ENCODE data around the gene MAPKAP1.

DNA sequence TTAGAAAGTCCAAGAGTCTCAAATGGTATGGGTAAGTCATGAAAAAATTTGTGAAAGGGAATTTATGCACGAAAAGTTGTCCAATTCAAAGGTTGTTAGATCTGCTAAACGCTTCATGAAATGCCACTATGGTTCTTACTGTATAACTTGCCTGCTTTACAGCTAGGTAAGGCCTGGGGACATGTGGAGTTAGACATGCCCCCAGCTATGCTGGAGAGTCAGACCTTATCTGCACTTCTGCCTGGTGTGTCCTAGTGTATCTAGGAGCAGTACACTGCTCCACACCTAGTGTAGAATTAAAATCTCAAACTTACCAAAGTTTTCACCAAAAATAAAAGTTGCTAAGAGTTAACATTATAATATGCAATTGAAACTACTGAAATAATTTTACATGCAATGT, 136.8 kb downstream of the MAPKAP1 start:
- TF ChIP-seq, protein P1, sequence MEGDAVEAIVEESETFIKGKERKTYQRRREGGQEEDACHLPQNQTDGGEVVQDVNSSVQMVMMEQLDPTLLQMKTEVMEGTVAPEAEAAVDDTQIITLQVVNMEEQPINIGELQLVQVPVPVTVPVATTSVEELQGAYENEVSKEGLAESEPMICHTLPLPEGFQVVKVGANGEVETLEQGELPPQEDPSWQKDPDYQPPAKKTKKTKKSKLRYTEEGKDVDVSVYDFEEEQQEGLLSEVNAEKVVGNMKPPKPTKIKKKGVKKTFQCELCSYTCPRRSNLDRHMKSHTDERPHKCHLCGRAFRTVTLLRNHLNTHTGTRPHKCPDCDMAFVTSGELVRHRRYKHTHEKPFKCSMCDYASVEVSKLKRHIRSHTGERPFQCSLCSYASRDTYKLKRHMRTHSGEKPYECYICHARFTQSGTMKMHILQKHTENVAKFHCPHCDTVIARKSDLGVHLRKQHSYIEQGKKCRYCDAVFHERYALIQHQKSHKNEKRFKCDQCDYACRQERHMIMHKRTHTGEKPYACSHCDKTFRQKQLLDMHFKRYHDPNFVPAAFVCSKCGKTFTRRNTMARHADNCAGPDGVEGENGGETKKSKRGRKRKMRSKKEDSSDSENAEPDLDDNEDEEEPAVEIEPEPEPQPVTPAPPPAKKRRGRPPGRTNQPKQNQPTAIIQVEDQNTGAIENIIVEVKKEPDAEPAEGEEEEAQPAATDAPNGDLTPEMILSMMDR (IDR thresholded peaks at IDR 0.05), result no peak
- no peak for TF ChIP-seq EZH2 (IDR thresholded peaks at IDR 0.05)
